Choroid plexus epithelial cell (primary cell): Measurements from ENCODE around the gene CHRNA10.
A peak's percentile ranks its signal among the peaks of the same experiment; 100 is the strongest.

ENCODE experiments used
- DNase-seq: peaks from one replicate; pipeline ENCODE4 v3.0.0-alpha.2; 2010; ENCODE audit warnings: low read depth
- H3K4me3 ChIP-seq: 2 replicates; pipeline ENCODE4 v1.5.1; 2011; ENCODE audit warnings: low read depth, mild to moderate bottlenecking, control low read depth, low read length, moderate library complexity
- TF ChIP-seq, protein P1 (sequence below): conservative IDR thresholded peaks from 2 replicates; pipeline ENCODE4 v1.5.1; 2011; ENCODE audit warnings: low read depth, mild to moderate bottlenecking, control low read depth, inconsistent platforms, low read length, moderate library complexity

Gene CHRNA10

DNA sequence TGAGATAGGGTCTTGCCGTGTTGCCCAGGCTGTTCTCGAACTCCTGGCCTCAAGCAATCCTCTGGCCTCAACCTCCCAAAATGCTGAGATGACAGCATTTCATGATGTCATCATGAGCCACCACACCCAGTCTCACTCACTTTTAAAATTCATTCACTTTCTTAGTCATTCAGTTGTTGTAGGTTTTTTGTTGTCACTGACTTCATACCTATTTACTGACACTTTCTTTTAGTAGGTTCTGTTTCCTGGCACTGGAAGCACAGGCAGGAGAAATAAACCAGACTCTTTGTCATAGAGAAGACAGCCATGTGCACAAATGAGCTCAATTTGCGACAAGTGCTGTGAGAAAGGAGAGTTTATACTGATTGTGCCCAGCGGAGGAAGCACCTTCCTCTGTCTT, 39.9 kb downstream of the CHRNA10 start:
- no peak overlapping the region for H3K4me3 ChIP-seq
- DNase-seq = no peak
- TF ChIP-seq, protein P1, sequence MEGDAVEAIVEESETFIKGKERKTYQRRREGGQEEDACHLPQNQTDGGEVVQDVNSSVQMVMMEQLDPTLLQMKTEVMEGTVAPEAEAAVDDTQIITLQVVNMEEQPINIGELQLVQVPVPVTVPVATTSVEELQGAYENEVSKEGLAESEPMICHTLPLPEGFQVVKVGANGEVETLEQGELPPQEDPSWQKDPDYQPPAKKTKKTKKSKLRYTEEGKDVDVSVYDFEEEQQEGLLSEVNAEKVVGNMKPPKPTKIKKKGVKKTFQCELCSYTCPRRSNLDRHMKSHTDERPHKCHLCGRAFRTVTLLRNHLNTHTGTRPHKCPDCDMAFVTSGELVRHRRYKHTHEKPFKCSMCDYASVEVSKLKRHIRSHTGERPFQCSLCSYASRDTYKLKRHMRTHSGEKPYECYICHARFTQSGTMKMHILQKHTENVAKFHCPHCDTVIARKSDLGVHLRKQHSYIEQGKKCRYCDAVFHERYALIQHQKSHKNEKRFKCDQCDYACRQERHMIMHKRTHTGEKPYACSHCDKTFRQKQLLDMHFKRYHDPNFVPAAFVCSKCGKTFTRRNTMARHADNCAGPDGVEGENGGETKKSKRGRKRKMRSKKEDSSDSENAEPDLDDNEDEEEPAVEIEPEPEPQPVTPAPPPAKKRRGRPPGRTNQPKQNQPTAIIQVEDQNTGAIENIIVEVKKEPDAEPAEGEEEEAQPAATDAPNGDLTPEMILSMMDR = no peak

DNA sequence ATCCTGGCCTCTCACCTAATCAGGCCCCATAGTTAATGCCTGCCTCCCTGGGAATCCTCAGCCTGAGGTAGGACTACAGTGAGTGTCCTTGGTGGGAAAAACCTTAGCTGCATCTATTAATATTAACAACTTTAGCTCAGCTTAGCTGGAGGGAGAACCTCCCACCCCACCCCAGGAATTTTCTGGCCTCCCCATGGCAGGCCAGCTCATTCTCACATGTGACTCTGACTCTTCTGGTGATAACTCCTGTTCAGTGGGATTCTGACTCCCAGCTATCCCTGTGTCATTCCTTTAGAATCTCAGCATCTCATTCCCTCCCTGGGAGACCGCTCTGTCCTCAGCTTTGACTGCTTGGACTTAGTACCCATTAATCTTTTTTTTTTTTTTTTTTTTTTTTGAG, 43.9 kb downstream of the CHRNA10 start:
- DNase-seq = peak; percentile 78
- TF ChIP-seq, protein P1 = no peak
- no peak overlapping the region for H3K4me3 ChIP-seq

DNA sequence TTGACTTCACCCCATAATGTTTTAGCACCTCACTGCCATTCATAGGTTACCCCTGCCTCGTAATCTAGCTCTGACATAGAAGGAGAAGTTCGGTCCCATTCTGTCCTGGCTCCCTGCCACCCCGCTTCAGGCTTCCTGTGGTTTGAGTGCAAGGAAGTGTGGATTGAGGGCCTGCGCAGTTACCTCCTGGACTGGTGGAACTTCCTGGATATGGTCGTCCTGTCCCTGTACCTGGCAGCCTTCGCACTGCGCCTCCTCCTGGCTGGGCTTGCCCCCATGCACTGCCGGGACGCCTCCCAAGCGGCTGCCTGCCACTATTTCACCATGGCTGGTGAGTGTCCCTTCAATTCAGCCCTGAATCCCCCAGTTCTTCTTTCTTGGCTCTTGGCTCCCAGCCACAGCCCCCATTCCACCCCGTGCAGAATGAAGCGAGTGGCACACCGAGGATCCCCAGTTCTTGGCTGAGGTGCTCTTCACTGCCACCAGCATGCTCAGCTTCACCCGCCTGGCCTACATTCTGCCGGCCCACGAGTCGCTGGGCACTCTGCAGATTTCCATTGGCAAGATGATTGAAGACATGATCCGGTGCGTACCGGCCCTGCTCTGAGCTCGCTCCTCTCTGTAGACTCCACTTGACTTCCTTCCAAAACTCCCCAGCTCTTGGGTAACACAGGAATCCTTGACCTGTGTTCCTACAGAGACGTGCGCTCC, 44.8 kb downstream of the CHRNA10 start:
- no peak for DNase-seq
- TF ChIP-seq, protein P1 = no peak
- H3K4me3 ChIP-seq = no peak overlapping the region

DNA sequence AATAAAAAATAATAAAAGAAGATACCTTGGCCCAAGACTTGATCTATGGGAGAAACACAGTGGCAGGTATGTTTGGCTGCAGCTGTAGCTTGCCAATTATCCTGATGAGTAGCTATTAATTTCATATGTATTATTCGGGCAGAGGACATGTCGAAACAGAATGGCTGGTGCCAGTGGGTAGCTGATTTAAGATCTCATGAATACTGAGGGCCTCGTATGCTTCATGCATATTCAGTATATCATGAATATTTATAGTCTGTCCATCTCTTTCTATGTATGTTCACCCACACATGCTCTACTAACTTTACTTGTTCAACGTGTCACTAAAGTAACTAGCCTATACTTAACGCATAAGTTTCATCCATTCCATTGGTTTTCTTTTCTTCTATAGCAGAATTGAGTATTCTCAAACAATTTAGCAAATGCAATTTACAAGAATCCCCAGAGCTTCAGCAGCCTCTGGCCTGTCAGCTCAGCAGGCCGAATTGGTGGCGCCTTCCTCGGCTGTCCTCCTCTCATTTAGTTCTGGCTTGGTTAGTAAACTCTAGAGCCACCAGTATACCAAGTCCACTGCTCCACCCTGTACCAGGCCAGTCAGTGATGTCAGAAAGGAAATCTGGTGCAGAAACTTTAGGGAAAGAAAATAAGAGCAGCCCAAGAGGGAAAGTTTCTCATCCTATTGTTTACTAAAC, 47.3 kb downstream of the CHRNA10 start:
- no peak overlapping the region for H3K4me3 ChIP-seq
- TF ChIP-seq, protein P1 = no peak
- DNase-seq = no peak

DNA sequence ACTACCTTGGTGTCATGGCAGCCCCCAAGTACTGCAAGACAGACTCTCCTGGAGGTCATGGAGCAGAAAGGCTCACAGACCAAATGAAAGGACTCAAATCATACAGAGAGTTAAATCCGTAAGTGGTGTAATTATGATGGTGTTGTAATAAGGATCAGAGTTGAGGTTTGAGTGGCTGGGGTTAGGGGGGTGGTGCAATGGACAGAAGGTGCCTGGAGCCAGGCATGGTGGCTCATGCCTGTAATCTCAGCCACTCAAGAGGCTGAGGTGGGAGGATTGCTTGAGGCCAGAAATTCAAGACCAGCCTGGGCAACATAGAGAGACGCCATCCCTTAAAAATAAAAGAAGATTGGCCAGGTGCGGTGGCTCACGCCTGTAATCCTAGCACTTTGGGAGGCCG, 48.1 kb downstream of the CHRNA10 start:
- TF ChIP-seq, protein P1 = no peak
- H3K4me3 ChIP-seq = no peak overlapping the region
- no peak for DNase-seq

- no peak overlapping the region for H3K4me3 ChIP-seq
- TF ChIP-seq, protein P1 = no peak
Observed at GRCh38 chr11:3622521-3622920, 48.7 kb downstream of the CHRNA10 start.

DNA sequence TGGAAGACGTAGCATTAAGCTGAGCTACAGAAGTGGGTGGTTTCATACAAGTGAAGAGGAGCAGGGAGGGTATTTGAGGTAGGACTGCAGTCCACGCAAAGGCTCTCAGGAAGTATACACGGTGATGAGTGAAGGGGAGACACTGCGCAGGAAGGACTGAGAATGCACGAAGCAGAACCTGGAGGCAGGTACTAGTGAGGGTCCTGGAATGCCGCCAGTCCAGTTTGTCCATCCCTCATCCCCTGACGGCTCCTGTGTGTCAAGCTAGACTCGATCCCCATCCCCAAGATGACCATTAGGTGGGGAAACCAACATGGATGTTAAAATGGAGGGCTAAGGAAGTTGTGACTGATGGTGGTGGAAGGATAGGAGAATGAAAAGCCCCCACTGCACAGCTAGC, 53.2 kb downstream of the CHRNA10 start:
- no peak overlapping the region for H3K4me3 ChIP-seq
- DNase-seq = no peak
- TF ChIP-seq, protein P1 = no peak

More at GRCh38 chr11:3622521-3622920, 48.7 kb downstream of the CHRNA10 start:
- DNase-seq = no peak
